GM21529 (cell line): ENCODE data around the gene OAS3.
"Not testable (repeated sequence)": the region's sequence is repeated elsewhere in the genome, so short reads cannot be mapped to it uniquely, and the experiment has no call there.

Source experiments
- ATAC-seq: cut with Tn5 transposase; IDR thresholded peaks from one replicate; pipeline ENCODE4 v1.9.1; 2021; ENCODE audit not compliant: unreplicated experiment

The OAS3 gene

GRCh38 chr12:112937741-112938719 is at the start of gene OAS3:
Gene OAS3, plus strand, starts transcription at chr12:112938474. Its CDS starts 57 bp downstream, at chr12:112938531.
- ATAC-seq, result peak; percentile 51

DNA sequence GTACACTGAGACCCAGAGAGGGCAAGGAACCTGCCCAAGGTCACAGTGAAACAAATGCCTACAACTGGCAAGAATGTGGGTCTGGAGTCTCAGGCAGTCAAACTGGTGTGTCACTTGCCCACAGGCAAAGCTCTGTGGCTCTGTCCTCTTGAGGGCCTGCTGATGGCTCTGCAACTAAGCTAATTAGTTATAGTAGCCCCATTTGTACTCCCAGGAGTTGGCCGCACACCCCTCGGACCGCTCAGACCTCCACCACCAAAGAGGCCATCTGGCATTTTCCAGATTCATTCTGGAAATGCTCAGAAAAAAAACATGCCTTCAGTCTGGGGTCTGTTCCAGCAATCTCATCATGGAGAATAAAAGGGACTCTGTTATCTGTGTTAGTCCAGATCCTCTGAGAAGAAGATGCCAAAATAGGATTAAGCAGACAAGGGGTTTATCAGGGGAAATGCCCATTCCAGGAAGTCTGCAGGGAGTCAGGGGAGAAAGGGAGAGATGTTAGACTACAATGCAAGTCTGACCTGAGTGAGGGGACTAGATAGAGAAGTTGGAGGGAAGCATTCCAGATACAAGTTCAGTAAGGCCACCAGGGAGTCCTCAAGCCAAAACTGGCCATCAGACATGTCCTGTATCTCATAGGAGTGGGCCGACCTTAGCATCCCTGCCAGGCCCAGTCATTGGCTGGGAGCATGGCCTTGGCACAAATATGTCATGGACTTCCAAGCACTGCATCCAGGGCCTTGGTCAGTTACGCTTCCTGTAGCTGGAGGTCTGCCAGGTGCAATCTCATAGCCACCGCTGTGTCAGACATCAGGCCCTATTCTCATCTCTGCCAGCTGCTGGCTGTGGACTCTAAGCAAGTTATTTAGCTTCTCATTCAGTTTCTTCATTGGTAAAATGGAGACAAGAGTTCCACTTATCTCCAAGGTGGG is 46.9 kb upstream of the OAS3 start:
- no peak for ATAC-seq

- ATAC-seq, result no peak
These were observed 45.4 kb upstream of the OAS3 start for GRCh38 chr12:112892856-112893255.

DNA sequence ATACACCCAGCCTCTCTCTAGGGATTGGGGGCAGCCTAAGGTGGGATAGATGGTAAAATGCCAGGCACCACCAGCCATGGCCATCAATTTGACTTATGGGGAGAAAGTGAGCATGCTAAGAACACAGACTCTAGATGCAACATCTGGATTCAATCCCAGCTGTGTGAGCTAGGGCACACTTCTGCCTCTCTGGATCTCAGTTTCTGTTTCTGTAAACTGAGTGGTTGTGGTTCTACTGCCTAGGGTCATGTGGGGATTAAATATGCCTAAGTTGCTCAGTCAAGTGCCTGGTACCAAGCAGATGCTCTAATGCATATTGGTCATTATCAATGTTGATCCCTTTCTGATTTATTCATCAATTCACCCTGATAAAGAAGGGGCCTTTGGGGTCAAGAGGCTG is 44.1 kb upstream of the OAS3 start:
- ATAC-seq, result peak; percentile 62

DNA sequence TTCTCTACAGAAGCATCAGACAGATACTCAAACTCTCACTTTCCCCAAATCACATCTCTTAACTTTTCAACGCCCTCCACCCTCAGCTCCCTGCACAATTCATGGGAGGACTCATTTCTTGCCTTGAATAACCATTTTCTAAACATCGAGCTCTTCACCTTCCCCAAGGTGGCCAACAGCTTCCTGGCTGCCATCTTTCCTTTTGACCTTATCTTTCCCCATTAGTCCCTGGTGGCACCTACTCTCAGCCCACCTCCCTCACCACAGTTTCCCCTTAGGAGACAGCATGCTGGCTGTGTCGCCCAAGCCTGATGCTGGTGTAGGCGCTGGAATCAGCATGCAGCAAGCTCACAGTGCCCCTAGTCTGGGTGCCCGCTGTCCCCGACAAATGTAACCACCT is 39.9 kb upstream of the OAS3 start:
- ATAC-seq, result no peak

DNA sequence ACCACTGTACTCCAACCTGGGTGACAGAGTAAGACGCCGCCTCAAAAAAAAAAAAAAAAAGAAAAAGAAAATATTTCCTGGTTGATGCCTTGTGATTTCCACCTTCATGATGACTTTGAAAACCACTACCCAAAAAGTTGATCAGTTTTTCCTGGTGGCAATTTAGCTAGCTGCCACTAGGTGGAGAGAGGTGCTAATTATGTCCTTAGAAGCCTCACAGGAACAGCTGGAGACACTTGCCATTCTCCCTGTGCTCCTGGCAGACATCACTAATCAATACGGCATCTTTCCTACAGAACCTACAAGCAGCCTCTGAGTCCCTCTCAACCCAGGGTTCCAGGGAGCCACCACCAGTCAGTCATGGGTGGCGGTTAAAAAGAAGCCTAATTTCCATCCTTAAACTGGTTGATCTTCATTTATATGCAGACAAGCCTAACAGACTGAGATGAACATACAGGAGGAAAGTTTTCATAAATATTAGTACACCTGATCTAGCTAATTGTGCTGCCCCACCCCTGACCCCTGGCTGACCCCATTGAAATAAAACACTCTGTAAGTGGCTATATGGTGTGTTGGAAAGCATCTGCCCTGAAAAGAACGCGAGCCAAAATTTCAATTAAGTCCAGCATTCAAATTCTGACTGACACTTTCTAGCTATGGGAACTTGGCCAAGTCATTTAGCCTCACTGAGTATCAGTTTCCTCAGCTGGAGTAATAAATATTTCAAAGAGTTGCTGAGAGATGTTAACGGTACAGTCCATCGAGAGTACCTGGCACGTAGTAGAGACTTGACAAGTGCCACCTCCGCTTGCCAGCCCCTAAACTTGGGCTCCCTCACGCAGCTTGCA is 37.8 kb upstream of the OAS3 start:
- no peak for ATAC-seq

DNA sequence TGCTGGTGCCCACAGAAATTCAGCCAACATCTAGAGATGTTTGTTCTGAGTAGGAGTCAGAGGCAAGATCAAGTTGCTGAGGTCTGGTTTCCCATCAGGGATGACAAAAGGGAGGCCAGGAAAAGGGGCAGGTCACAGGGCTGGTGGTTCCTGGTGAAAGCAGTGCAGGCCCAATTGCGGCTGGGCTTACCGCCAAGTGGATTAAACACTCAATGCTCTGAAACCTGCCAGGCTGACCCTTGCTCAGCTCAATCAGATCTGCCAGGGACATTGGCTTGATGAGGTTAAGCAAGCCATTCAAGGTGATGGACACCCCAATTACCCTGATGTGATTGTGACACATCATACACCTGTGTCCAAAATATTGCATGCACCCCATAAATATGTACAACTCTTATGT is 37.0 kb upstream of the OAS3 start:
- ATAC-seq, result no peak

- ATAC-seq, result no peak
These were observed 33.7 kb upstream of the OAS3 start for GRCh38 chr12:112904571-112904970.

DNA sequence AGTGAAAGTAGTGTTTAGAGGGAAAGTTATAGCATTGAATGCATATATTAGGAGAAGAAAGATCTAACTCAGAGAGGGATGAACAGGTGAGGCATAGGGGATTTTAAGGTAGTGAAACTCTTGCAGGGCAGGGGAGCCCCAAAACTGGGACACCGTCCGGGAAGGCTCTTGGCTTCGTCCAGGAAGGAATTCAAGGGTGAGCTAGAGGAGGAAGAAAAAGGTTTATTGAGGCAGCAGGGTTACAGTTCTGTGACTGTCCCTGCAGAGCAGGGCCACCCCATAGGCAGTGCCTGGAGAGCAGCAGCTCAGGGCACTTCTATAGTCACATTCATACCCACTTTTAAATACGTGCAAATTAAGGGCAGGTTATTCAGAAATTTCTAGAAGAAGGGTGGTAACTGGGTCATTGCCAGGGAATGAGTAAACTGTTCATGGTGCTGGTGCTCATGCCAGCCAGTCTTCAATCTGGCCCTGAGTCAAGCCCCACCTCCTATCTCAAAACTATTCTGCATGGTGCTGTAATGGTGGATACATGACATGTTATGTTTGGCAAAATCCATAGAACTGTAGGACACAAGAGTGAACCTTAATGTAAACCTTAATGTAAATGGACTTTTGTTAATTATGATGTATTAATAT is 32.7 kb upstream of the OAS3 start:
- no peak for ATAC-seq

DNA sequence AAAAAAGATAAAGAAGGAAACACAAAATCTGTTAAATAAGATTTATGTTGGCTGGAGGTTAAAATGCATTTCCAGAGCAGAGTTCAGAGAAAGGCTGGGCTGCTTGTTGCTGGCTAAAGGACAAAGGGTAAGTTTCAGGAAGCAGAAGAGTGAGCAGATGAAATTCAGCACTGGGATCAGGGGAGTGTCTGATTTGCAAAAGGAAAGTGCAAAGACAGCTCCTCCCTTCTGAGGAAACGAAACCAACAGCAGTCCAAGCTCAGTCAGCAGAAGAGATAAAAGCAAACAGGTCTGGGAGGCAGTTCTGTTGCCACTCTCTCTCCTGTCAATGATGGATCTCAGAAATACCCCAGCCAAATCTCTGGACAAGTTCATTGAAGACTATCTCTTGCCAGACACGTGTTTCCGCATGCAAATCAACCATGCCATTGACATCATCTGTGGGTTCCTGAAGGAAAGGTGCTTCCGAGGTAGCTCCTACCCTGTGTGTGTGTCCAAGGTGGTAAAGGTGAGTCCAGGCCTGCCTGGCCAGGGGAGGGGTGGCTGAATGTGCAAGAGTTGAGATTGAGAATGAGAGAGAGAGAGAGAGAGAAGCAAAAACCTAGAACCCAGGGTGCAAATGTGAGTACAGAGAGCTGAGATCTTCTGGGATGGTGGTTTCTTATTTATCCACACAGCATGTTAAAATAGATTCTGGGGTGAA is 31.4 kb upstream of the OAS3 start, which contains the start of gene OAS1:
Gene OAS1 (plus strand): TSS at position 251 of the 703 bp plus-strand sequence. CDS start 78 bp downstream, at position 329.
- ATAC-seq, result peak; percentile 76

- ATAC-seq, result peak; percentile 75
These were observed 30.7 kb upstream of the OAS3 start for GRCh38 chr12:112907415-112908157.

DNA sequence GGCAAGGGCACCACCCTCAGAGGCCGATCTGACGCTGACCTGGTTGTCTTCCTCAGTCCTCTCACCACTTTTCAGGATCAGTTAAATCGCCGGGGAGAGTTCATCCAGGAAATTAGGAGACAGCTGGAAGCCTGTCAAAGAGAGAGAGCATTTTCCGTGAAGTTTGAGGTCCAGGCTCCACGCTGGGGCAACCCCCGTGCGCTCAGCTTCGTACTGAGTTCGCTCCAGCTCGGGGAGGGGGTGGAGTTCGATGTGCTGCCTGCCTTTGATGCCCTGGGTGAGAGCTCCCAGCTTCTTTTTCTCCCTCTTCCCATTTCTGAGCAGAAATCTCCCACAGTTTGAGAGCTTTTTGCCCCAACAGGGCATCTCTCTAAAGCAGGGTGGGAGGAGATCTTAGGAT is 29.7 kb upstream of the OAS3 start:
- ATAC-seq, result no peak

DNA sequence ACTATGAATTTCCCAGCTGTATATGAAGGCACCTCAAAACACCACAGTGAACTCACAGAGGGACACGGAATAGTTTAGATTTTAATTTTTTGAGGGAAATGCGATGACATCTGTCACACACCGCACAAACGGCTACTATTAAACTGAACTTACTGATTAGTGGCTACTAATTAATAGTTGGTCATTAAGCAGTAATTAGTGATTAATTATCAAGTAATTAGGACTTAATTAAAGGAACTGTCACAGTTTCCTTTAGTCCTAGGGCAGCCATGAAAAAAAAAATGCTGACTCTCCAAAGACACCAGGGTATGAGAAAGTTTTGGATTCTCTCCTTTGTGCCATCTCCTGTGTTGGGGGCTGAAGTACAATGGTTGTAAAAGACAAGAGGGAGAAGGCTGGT is 28.6 kb upstream of the OAS3 start:
- no peak for ATAC-seq

DNA sequence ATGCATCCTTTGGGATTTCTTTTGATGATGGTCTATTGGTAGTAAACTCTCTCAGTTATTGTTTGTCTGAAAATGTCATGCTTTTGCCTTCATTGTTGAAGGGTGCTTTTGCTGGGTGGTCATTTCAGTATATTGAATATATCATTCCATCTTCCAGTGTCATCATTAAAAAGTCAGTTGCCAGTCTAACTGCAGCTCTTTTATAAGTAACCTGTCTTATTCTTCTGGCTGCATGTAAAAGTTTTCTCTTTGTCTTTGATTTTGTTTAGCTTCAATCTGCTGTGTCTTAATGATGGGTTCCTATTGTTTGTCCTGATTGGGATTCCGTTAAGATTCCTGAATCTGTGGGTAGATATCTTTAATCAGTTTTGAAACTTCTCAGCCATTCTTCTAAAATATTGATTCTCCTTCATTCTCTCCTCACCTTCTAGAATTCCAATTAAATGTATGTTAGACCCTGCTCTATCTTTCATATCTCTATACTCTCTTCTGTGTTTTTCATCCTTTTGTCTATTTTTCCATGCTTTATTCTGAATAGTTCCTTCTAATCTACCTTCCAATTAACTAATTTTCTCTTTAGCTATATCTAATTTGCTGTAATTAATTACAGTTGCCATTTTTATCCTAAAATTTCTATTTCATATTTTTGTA is 25.1 kb upstream of the OAS3 start:
- no peak for ATAC-seq

GRCh38 chr12:112913888-112914287 is 24.4 kb upstream of the OAS3 start:
- ATAC-seq, result not testable (repeated sequence)

DNA sequence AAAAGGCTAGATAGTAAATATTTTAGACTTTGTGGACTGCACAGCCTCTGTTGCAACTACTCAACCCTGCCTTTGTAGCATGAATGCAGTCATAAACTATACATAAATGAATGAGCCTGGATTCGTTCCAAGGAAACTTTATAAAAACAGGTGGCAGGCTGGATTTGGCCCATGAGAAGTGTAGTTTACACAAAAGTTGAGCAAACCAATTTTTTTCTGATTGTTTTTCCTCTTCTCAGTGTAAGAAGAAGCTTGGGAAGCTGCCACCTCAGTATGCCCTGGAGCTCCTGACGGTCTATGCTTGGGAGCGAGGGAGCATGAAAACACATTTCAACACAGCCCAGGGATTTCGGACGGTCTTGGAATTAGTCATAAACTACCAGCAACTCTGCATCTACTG is 22.0 kb upstream of the OAS3 start:
- ATAC-seq, result no peak

DNA sequence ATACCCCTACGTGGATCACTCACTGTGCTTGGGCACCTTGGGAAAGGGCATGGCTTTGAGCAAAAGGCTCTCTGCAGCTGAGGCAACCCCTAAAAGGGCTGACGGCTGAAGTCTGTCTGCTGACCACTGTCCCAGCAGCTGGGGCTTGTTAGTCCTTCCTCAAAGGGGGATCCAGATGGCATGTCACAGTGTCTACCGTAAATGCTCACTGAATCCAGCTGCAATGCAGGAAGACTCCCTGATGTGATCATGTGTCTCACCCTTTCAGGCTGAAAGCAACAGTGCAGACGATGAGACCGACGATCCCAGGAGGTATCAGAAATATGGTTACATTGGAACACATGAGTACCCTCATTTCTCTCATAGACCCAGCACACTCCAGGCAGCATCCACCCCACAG is 19.2 kb upstream of the OAS3 start:
- ATAC-seq, result no peak

- ATAC-seq, result peak; percentile 70
These were observed 13.3 kb upstream of the OAS3 start for GRCh38 chr12:112924986-112925385.
